ENCODE data around the gene ELAVL1. TPM values are rescaled to one million over a fixed set of nuclear protein-coding genes. Genes with fewer than 3 reads are reported as not detected.

ELAVL1 gene
- total and polyA plus RNA-seq, 3 donors from 2014 or later = 75.7 to 128 (median 84.8) TPM

GRCh38 chr19:7928741-7929701 lies 76.4 kb downstream of the ELAVL1 start:
- no peaks in the 10 kb centered on the region for H3K9me3 ChIP-seq
- WGBS, 2 donors = 51 to 61% methylated on average over 23 to 24 of the region's 24 CpGs
- H3K36me3 ChIP-seq (ENCODE audit: low read depth, missing control alignments) = no peaks in the 10 kb centered on the region
- H3K27ac ChIP-seq = peak overlapping the region; percentile 74 to 82
- H3K27me3 ChIP-seq = no peaks in the 10 kb centered on the region
- intact Hi-C loops (cut with DNase I; ENCODE audit: low total_unique reads) = no loop called here
- TF ChIP-seq CTCF (IDR thresholded peaks at IDR 0.05) (no peak), POLR2A (IDR thresholded peaks at IDR 0.05) (no peak)
- no peak overlapping the region for H3K4me3 ChIP-seq
- peaks cover 41% of the 10 kb centered on the region for H3K4me1 ChIP-seq
- DNase-seq = no peak

- TF ChIP-seq POLR2A (IDR thresholded peaks at IDR 0.05) (no peak), CTCF (IDR thresholded peaks at IDR 0.05) (no peak)
- 53 to 54% methylated on average over 9 of the region's 9 CpGs for WGBS, 2 donors
- intact Hi-C loops (cut with DNase I; ENCODE audit: low total_unique reads) = no loop called here
- Histone ChIP-seq H3K27me3 (no peaks in the 10 kb centered on the region), H3K27ac (peak overlapping the region; percentile 74 to 82), H3K4me3 (no peak overlapping the region), H3K9me3 (no peaks in the 10 kb centered on the region), H3K36me3 (ENCODE audit: low read depth, missing control alignments) (no peaks in the 10 kb centered on the region), H3K4me1 (peaks cover 47% of the 10 kb centered on the region)
- DNase-seq = no peak
Observed at GRCh38 chr19:7928334-7928706, 77.1 kb downstream of the ELAVL1 start.

- Histone ChIP-seq H3K4me3 (no peak overlapping the region), H3K36me3 (ENCODE audit: low read depth, missing control alignments) (no peaks in the 10 kb centered on the region), H3K9me3 (no peaks in the 10 kb centered on the region), H3K27me3 (no peaks in the 10 kb centered on the region), H3K4me1 (peaks cover 47% of the 10 kb centered on the region), H3K27ac (peak overlapping the region; percentile 74 to 82)
- intact Hi-C loops (cut with DNase I; ENCODE audit: low total_unique reads) = no loop called here
- DNase-seq = no peak
- TF ChIP-seq POLR2A (IDR thresholded peaks at IDR 0.05) = no peak
- 85 to 86% methylated on average over 9 to 23 of the region's 23 CpGs for WGBS, 2 donors
Observed at GRCh38 chr19:7927605-7928333, 77.7 kb downstream of the ELAVL1 start.

GRCh38 chr19:7926727-7927604 lies 78.5 kb downstream of the ELAVL1 start:
- peaks cover 51% of the 10 kb centered on the region for H3K4me1 ChIP-seq
- H3K27ac ChIP-seq = peak overlapping the region; percentile 66 to 74
- no peak for DNase-seq
- peak in 1 of 3 experiments; percentile 2 for TF ChIP-seq CTCF (IDR thresholded peaks at IDR 0.05)
- TF ChIP-seq POLR2A (IDR thresholded peaks at IDR 0.05) = no peak
- intact Hi-C loops (cut with DNase I; ENCODE audit: low total_unique reads) = no loop called here
- no peaks in the 10 kb centered on the region for H3K27me3 ChIP-seq
- 44 to 51% methylated on average over 11 to 32 of the region's 32 CpGs for WGBS, 2 donors
- no peaks in the 10 kb centered on the region for H3K36me3 ChIP-seq (ENCODE audit: low read depth, missing control alignments)
- H3K9me3 ChIP-seq = no peaks in the 10 kb centered on the region
- no peak overlapping the region for H3K4me3 ChIP-seq

Measured in testis (tissue), 3 donors.